Subcutaneous adipose tissue (tissue), 4 donors: Measurements from ENCODE around the gene TSPYL4. TPM values are rescaled to one million over a fixed set of nuclear protein-coding genes. Genes with fewer than 3 reads are reported as not detected.

Experiments used
- CTCF ChIP-seq: fragments of 450-650 bp; IDR thresholded peaks from one replicate; pipeline ENCODE4 v1.5.1; 2016; ENCODE audit warnings: low read depth, mild to moderate bottlenecking, control low read depth, antibody characterized with exemption, moderate library complexity
- total RNA-seq, 4 donors: library from RNA; depleted of rRNA; stranded (reverse); fragments of >200 nt; gene quantifications; one replicate each; pipeline ENCODE4 v1.1.0, GENCODE V29; 2016

The TSPYL4 gene
- total RNA-seq, 4 donors from 2014 or later: 5.6 to 8.5 (median 8.3) TPM

DNA sequence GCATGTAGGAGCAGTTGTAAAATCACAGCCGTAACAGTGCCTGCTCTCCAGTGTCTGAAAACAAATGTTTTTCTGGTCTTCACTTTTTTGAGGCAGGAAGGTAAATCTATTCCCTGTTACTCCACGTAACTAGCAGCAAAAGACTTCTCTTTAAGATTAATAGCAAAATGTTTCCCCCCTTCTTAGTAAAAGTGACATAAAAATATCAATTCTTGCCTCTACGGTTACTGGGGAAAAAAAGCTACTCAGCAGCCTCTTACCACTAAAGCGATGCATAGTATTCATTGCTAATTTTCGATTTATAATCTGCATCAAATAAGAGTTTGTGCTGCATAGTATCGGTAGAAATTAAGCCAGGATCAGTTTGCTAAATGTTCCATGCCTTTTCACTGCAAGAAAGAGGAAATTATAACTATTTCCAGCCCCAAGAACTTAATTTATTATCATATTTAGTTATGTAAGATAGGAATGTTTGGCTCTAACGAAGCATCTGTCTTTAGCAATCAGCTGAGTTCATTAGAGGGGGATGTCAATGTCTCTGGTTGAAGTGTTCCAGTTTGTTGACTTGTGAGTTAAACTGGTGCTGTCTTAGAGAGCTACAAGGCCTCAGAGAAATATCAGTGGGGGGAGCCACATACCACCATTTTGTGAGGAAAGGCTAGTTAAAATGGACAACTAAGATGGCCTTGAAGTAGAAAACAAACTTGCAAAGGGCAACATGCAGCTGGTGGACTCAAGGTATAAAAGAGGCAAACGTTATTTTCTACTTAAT, 26.5 kb upstream of the TSPYL4 start:
- TF ChIP-seq CTCF: no peak

- no peak for TF ChIP-seq CTCF
Measured at GRCh38 chr6:116279232-116280160, 25.6 kb upstream of the TSPYL4 start, which contains the start of gene TSPYL1. TSS of gene TSPYL1 (minus strand) at chr6:116279930. CDS start at chr6:116279830, 100 bp downstream.

DNA sequence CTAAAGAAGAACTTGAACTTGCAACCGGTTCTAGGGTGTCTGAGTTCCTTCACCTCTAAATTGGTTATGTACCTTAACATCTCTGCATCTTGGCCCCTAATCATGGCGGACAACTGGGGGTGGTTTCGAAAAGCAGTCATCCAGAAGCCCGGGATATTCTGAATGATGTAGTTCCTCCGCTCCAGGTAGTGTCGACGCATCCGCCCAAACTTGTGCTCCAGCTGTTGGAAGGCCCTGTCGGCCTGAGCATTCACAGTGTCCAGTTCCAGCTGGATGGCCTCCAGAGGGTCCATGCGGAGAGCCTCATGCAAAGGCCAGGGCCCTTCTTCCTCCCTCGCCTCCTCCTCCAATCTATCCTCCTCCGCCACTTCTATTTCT, 25.0 kb upstream of the TSPYL4 start:
- no peak for TF ChIP-seq CTCF

DNA sequence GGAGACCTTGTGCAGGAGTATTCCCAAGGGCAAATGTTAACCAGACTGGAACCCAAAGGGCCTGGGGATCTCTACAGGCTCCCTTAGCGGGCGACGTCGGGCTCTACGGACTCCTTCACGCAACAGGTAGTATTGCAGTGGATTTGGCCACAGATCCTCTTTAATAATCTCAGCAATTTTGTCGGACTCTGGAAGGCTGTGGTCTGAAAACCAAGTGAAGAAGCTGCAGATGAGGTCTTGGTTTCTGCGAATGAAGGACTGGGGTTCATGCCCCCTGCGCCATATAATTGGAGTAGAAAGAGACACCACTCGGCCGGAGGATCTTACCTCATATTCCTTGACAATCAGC, 24.6 kb upstream of the TSPYL4 start:
- no peak for TF ChIP-seq CTCF

DNA sequence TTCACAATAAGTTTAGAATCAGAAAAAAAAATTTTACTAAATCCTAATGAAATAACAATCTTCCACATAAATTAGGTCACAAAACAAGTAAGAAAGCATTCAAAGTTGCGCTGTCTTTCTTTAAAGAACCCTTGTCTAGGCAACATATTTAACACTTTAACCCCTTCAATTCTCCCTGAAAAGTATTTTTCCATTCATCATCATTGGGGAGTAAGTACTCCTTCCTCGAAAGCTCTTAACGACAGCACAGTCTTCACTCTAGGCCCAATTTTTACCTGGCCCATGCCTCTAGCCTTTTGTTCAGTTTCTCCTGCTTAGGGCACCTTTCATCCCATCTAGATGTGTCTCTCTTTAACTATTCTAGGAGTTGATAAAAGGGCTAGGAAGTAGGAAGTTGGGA, 23.2 kb upstream of the TSPYL4 start:
- TF ChIP-seq CTCF: no peak

DNA sequence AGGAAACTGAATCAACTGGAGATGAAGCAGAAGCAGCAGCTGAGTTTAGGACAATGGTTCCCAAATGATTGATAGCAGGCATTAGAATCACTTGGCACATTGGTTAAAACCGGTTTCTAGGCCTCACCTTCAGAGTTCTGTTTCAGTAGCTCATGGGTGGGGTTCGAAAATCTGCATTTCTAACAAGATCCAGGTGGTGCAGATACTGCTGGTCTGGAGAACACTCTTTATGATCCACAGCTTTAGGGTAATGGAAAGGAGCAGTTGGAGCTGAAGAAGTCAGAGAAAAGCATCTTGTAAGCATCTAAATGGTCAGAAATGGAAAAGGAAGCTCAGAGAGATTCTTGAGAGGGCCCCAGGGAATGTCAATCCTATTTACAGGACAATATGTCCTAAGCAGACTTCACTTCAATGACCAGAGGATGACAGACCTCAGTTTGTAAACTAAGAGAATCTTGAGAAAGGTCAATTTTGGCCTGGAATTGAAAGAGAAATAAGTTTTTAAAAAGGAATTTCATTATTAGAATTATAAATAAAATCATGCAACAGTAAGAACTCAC, 17.4 kb upstream of the TSPYL4 start:
- TF ChIP-seq CTCF: no peak
